BJ (cell line): ENCODE measurements around the gene NHP2. TPM values are rescaled to one million over a fixed set of nuclear protein-coding genes. Genes with fewer than 3 reads are reported as not detected.

Experiments
- CTCF ChIA-PET: fragments of 350-600 bp; formaldehyde crosslinking; extraction: SDS; loops from one replicate; lab custom pipeline; 2021; ENCODE audit warnings: antibody characterized with exemption, inconsistent platforms; lab: Yijun Ruan, JAX
- POLR2A ChIA-PET: fragments of 300-600 bp; sonication (Branson Sonifier 250); formaldehyde crosslinking; extraction: SDS; loops from one replicate; lab custom pipeline; 2021; ENCODE audit warnings: antibody characterized with exemption; lab: Charles Lee
- DNase-seq: peaks from one replicate; pipeline ENCODE4 v3.0.0-alpha.2; 2011; ENCODE audit warnings: low read depth
- H3K27me3 ChIP-seq: 2 replicates; pipeline ENCODE4 v1.6.0; 2011; ENCODE audit warnings: low read length; ENCODE audit not compliant: control insufficient read depth, insufficient read depth
- H3K36me3 ChIP-seq: 2 replicates; pipeline ENCODE4 v1.5.1; 2011; ENCODE audit warnings: low read length; ENCODE audit not compliant: control insufficient read depth, insufficient read depth
- H3K4me3 ChIP-seq: 2 replicates; pipeline ENCODE4 v1.5.1; 2011; ENCODE audit warnings: low read depth, mild to moderate bottlenecking, control low read depth, low read length
- CTCF ChIP-seq: IDR thresholded peaks from 2 replicates; pipeline ENCODE4 v1.5.1; 2011; ENCODE audit warnings: low read depth, mild to moderate bottlenecking, control low read depth, inconsistent platforms, low read length, moderate library complexity; ENCODE audit not compliant: insufficient read depth
- polyA plus RNA-seq: library from polyadenylated mRNA; depleted of rRNA; stranded (reverse); fragments of >200 nt; gene quantifications from 2 replicates; pipeline ENCODE4 v1.2.3, GENCODE V29; 2011

Gene NHP2
- polyA plus RNA-seq, 1 experiment: 131 TPM

- DNase-seq: no peak
- peak; percentile 99 for TF ChIP-seq CTCF
- ChIA-PET CTCF (interaction anchor here (0.7 to 1.3 kb wide), 8 partner anchors 9 to 92 kb away, joined by 3 to 9 read pairs (median 4); partner anchors contain the start of gene NHP2), POLR2A (no interaction called here)
- Histone ChIP-seq H3K27me3 (peaks cover 22% of the 10 kb centered on the region), H3K4me3 (no peak overlapping the region), H3K36me3 (no peaks in the 10 kb centered on the region)
These were observed 10.4 kb upstream of the NHP2 start for GRCh38 chr5:178163772-178164735.

- no peak for DNase-seq
- Histone ChIP-seq H3K4me3 (no peak overlapping the region), H3K36me3 (no peaks in the 10 kb centered on the region), H3K27me3 (peaks cover 22% of the 10 kb centered on the region)
- TF ChIP-seq CTCF: no peak
- POLR2A ChIA-PET: no interaction called here
- CTCF ChIA-PET: interaction anchor here (1.1 to 11.4 kb wide), 2 partner anchors 9 to 87 kb away, joined by 5 to 80 read pairs; partner anchors contain the start of gene NHP2
These were observed 8.8 kb upstream of the NHP2 start for GRCh38 chr5:178162481-178162880.

GRCh38 chr5:178160176-178160575 lies 6.5 kb upstream of the NHP2 start:
- TF ChIP-seq CTCF: no peak

GRCh38 chr5:178155065-178155464 lies 1.4 kb upstream of the NHP2 start:
- POLR2A ChIA-PET: no interaction called here
- no peaks in the 10 kb centered on the region for H3K27me3 ChIP-seq
- no peak for TF ChIP-seq CTCF
- H3K4me3 ChIP-seq: no peak overlapping the region
- DNase-seq: no peak
- H3K36me3 ChIP-seq: peaks cover 5% of the 10 kb centered on the region
- CTCF ChIA-PET: interaction anchor here (0.6 to 11.4 kb wide), 3 partner anchors 9 to 195 kb away, joined by 3 to 80 read pairs (median 3); no protein-coding TSS in a partner anchor

More at GRCh38 chr5:178160176-178160575, 6.5 kb upstream of the NHP2 start:
- ChIA-PET POLR2A (no interaction called here), CTCF (interaction anchor here (11.4 kb wide), 1 partner anchor 84 kb away, joined by 80 read pairs; no protein-coding TSS in a partner anchor)
- Histone ChIP-seq H3K4me3 (no peak overlapping the region), H3K36me3 (no peaks in the 10 kb centered on the region), H3K27me3 (peaks cover 14% of the 10 kb centered on the region)
- no peak for DNase-seq
